HCT116 (cell line): ENCODE data around the gene DEGS1. TPM values are rescaled to one million over a fixed set of nuclear protein-coding genes. Genes with fewer than 3 reads are reported as not detected.

Source experiments
- ATAC-seq: fragments of 200-7000 bp; cut with Tn5 transposase; 2 replicates; pipeline ENCODE4 v1.9.1; 2020; ENCODE audit warnings: mild to moderate bottlenecking, moderate library complexity
- BruUV-seq: library from RNA; stranded (reverse); fragments of 400-500 nt; replicated peaks from 2 replicates; lab custom pipeline; 2021; lab: Mats Ljungman, UMichigan
- CTCF ChIA-PET: fragments of 300-600 bp; sonication (Branson Sonifier 250); formaldehyde crosslinking; loops from one replicate; lab custom pipeline; 2021; ENCODE audit warnings: antibody characterized with exemption; lab: Charles Lee
- POLR2A ChIA-PET: fragments of 300-600, 350-600 bp; sonication (Branson Sonifier 250); formaldehyde crosslinking; loops from one replicate; lab custom pipeline; 2021; ENCODE audit warnings: antibody characterized with exemption; lab: Charles Lee
- RAD21 ChIA-PET, 2 experiments: fragments of 300-600 bp; sonication (Branson Sonifier 250); formaldehyde crosslinking; loops; one replicate each; lab custom pipeline; 2023; ENCODE audit warnings: low total read pairs in 2 of 2; ENCODE audit not compliant: uncharacterized antibody in 2 of 2, unreplicated experiment in 2 of 2, low non-redundant PET in 1 of 2; lab: Charles Lee
- DNase-seq: peaks from one replicate; pipeline ENCODE4 v3.0.0-alpha.2; 2010; ENCODE audit warnings: low read depth, low spot score
- H2AFZ ChIP-seq: fragments of 200-600 bp; shearing (Covaris generic), sonication (generic); 2 replicates; pipeline ENCODE4 v1.6.1; 2017; ENCODE audit warnings: low read depth, mixed run types, mixed read lengths, antibody characterized with exemption, low read length; ENCODE audit not compliant: poor library complexity, severe bottlenecking
- H3K27ac ChIP-seq: 2 replicates; pipeline ENCODE4 v1.5.1; 2012; ENCODE audit warnings: low read depth, low read length
- H3K27me3 ChIP-seq: fragments of 200-600 bp; sonication (generic); 2 replicates; pipeline ENCODE4 v1.6.1; 2016; ENCODE audit warnings: mixed run types, low read length, mixed read lengths; ENCODE audit not compliant: insufficient read depth
- H3K36me3 ChIP-seq, 2 experiments: fragments of 200-500 bp in 1 of 2; fragments of 200-600 bp in 1 of 2; sonication (Bioruptor generic) in 1 of 2; sonication (generic) in 1 of 2; 2 replicates each; pipeline versions ENCODE4 v1.5.1 to v1.6.1; 2014 to 2016; ENCODE audit warnings: low read length in 2 of 2, inconsistent platforms in 1 of 2, mixed read lengths in 1 of 2, mixed run types in 1 of 2; ENCODE audit not compliant: insufficient read depth in 2 of 2, control insufficient read depth in 1 of 2
- H3K4me1 ChIP-seq, 2 experiments: fragments of 200-600 bp in 1 of 2; sonication (generic) in 1 of 2; 2 replicates each; pipeline versions ENCODE4 v1.5.1 to v1.6.1; 2012 to 2017; ENCODE audit warnings: low read length in 2 of 2, inconsistent platforms in 1 of 2, mild to moderate bottlenecking in 1 of 2, mixed read lengths in 1 of 2, mixed run types in 1 of 2, moderate library complexity in 1 of 2; ENCODE audit not compliant: insufficient read depth in 2 of 2, control insufficient read depth in 1 of 2
- H3K4me2 ChIP-seq: fragments of 200-600 bp; sonication (generic); 2 replicates; pipeline ENCODE4 v1.6.1; 2017; ENCODE audit warnings: mixed run types, low read length, mixed read lengths
- H3K4me3 ChIP-seq, 2 experiments: fragments of 200-600 bp in 1 of 2; sonication (generic) in 1 of 2; replicated peaks in 1 of 2; 2 replicates each; pipeline ENCODE4 v1.5.1; 2011 to 2016; ENCODE audit warnings: low read length in 2 of 2, control low read depth in 1 of 2, low read depth in 1 of 2, mild to moderate bottlenecking in 1 of 2, mixed read lengths in 1 of 2, mixed run types in 1 of 2
- H3K79me2 ChIP-seq: fragments of 200-600 bp; sonication (generic); 2 replicates; pipeline ENCODE4 v1.6.1; 2017; ENCODE audit warnings: mild to moderate bottlenecking, mixed run types, low read length, moderate library complexity, mixed read lengths; ENCODE audit not compliant: insufficient read depth
- H3K9ac ChIP-seq: fragments of 200-600 bp; sonication (generic); 2 replicates; pipeline ENCODE4 v1.6.1; 2016; ENCODE audit warnings: low read length, mixed read lengths
- H3K9me2 ChIP-seq: fragments of 200-600 bp; sonication (generic), shearing (Covaris generic); 2 replicates; pipeline ENCODE4 v1.6.1; 2017; ENCODE audit warnings: mixed run types, mild to moderate bottlenecking, moderate library complexity; ENCODE audit not compliant: insufficient read depth
- H3K9me3 ChIP-seq, 2 experiments: fragments of 200-500 bp in 1 of 2; fragments of 200-600 bp in 1 of 2; sonication (Bioruptor generic) in 1 of 2; sonication (generic) in 1 of 2; 2 replicates each; pipeline ENCODE4 v1.6.1; 2014 to 2017; ENCODE audit warnings: low read length in 2 of 2, mixed read lengths in 2 of 2, inconsistent platforms in 1 of 2, low read depth in 1 of 2, mild to moderate bottlenecking in 1 of 2, mixed run types in 1 of 2, moderate library complexity in 1 of 2; ENCODE audit not compliant: control insufficient read depth in 1 of 2, insufficient read depth in 1 of 2
- H4K20me1 ChIP-seq: fragments of 200-600 bp; sonication (generic), shearing (Covaris generic); 2 replicates; pipeline ENCODE4 v1.6.1; 2017; ENCODE audit warnings: mixed run types, mild to moderate bottlenecking, moderate library complexity; ENCODE audit not compliant: insufficient read depth
- CBX3 ChIP-seq: IDR thresholded peaks from 2 replicates; pipeline ENCODE4 v1.6.1; 2012; ENCODE audit warnings: low read depth
- CEBPB ChIP-seq: IDR thresholded peaks from 2 replicates; pipeline ENCODE4 v1.6.1; 2012; ENCODE audit warnings: low read depth
- CTCF ChIP-seq, 3 experiments: fragments of 200-600 bp in 1 of 3; sonication (generic) in 1 of 3; IDR thresholded peaks in 2 of 3; conservative IDR thresholded peaks in 1 of 3; 2 replicates each; pipeline ENCODE4 v1.5.1; 2012 to 2017; ENCODE audit warnings: low read depth in 2 of 3, low read length in 2 of 3, antibody characterized with exemption in 1 of 3, borderline replicate concordance in 1 of 3, control low read depth in 1 of 3, mild to moderate bottlenecking in 1 of 3, mixed read lengths in 1 of 3, mixed run types in 1 of 3, moderate library complexity in 1 of 3; ENCODE audit not compliant: insufficient read depth in 1 of 3
- EGR1 ChIP-seq: IDR thresholded peaks from 2 replicates; pipeline ENCODE4 v1.6.1; 2012; ENCODE audit warnings: low read depth
- EZH2phosphoT487 ChIP-seq: fragments of 200-600 bp; IDR thresholded peaks from 2 replicates; pipeline ENCODE4 v1.6.1; 2018; ENCODE audit warnings: antibody characterized with exemption, borderline replicate concordance
- MAX ChIP-seq: IDR thresholded peaks from 2 replicates; pipeline ENCODE4 v1.6.1; 2012
- RAD21 ChIP-seq: IDR thresholded peaks from 2 replicates; pipeline ENCODE4 v1.6.1; 2012; ENCODE audit warnings: low read depth, mild to moderate bottlenecking
- REST ChIP-seq: IDR thresholded peaks from 2 replicates; pipeline ENCODE4 v1.6.1; 2012; ENCODE audit warnings: low read depth
- SIN3A ChIP-seq: IDR thresholded peaks from 2 replicates; pipeline ENCODE4 v1.6.1; 2012; ENCODE audit warnings: low read depth
- SP1 ChIP-seq: IDR thresholded peaks from 2 replicates; pipeline ENCODE4 v1.6.1; 2012; ENCODE audit warnings: low read depth
- YY1 ChIP-seq: IDR thresholded peaks from 2 replicates; pipeline ENCODE4 v1.6.1; 2011; ENCODE audit warnings: low read length, low read depth, moderate library complexity, mild to moderate bottlenecking; ENCODE audit not compliant: insufficient replicate concordance; ENCODE audit errors: extremely low read depth
- ZFX ChIP-seq: fragments of 450-650 bp; IDR thresholded peaks from 2 replicates; pipeline ENCODE4 v1.6.1; 2017
- intact Hi-C: fragments of 100-400 bp; cut with micrococcal nuclease; formaldehyde crosslinking; loops from 2 replicates; pipeline ENCODE4 v1.10.0; 2022
- total RNA-seq: library from RNA; stranded (reverse); gene quantifications from one replicate; pipeline ENCODE4 v1.2.1, GENCODE V29; 2021; ENCODE audit not compliant: unreplicated experiment
- TF ChIP-seq, protein P1 (sequence below): IDR thresholded peaks from 2 replicates; pipeline ENCODE4 v1.6.1; 2012

The DEGS1 gene
- total RNA-seq, 1 experiment from 2014 or later, result 23.1 TPM

DNA sequence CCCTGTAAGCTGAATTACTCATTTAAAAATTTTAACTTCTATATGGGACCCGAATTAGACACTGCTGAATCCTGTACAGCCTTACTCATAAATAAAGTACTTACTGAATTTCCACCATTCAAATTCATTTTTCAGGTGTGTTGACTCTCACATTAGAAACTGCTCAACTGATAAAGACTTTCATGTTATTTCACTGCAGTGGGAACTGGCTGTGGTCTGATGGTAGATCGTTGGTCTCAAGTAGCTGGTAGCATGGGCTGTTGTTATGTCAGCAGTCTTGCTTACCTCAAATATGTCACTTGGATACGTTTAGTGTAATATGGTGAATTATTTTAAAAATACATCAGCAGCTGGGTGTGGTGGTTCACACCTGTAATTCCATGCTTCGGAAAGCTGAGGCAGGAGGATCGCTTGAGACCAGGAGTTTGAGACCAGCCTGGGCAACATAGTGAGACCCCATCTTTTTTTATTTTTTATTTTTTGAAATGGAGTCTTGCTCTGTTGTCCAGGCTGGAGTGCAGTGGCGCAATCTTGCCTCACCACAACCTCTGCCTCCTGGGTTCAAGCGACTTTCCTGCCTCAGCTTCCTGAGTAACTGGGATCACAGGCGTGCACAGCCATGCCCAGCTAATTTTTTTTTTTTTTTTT lies 10.4 kb downstream of the DEGS1 start (continued):
- TF ChIP-seq CTCF (IDR thresholded peaks at IDR 0.05 in 2 of 3, conservative IDR thresholded peaks at IDR 0.05 in 1 of 3; ENCODE audit: borderline replicate concordance in 1 of 3, insufficient read depth in 1 of 3, low read depth in 2 of 3, low read length in 2 of 3) (no peak), EZH2phosphoT487 (no peak), MAX (no peak), SP1 (no peak)

- H3K4me1 ChIP-seq, result no peaks in the 10 kb centered on the region; a peak in 1 of 4 replicates
- H3K79me2 ChIP-seq, result no peaks in the 10 kb centered on the region
- TF ChIP-seq ZFX (no peak), YY1 (no peak), REST (no peak), SIN3A (no peak), EGR1 (no peak), CEBPB (no peak), CBX3 (no peak), RAD21 (no peak), MAX (no peak)
- TF ChIP-seq, protein P1, sequence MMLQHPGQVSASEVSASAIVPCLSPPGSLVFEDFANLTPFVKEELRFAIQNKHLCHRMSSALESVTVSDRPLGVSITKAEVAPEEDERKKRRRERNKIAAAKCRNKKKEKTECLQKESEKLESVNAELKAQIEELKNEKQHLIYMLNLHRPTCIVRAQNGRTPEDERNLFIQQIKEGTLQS, result no peak
- DNase-seq (no peak), ATAC-seq (no peak)
- peaks cover 6 to 7% of the 10 kb centered on the region in 2 experiments; a peak in 3 of 4 replicates for H3K36me3 ChIP-seq
- H3K9me3 ChIP-seq, result no peaks in the 10 kb centered on the region
- H4K20me1 ChIP-seq, result no peaks in the 10 kb centered on the region
- no peak overlapping the region for H3K9ac ChIP-seq
- RAD21 ChIA-PET, result no interaction called here
- H3K4me3 ChIP-seq, result no peak overlapping the region
- POLR2A ChIA-PET, result no interaction called here
- intact Hi-C loops, result no loop called here
- BruUV-seq, result no TSS peak
- no peaks in the 10 kb centered on the region for H3K27me3 ChIP-seq
- no peak overlapping the region for H2AFZ ChIP-seq
- H3K27ac ChIP-seq, result no peak overlapping the region
- H3K4me2 ChIP-seq, result no peak overlapping the region
- CTCF ChIA-PET, result no interaction called here
- H3K9me2 ChIP-seq, result no peaks in the 10 kb centered on the region
Observed at GRCh38 chr1:224196813-224197600, 14.0 kb downstream of the DEGS1 start.
